Astrocyte of the spinal cord (primary cell): ENCODE results near the gene SUMO2.

Experiments
- DNase-seq: peaks from one replicate; pipeline ENCODE4 v3.0.0; 2011; ENCODE audit warnings: low read depth, low spot score
- H3K4me3 ChIP-seq: 2 replicates; pipeline ENCODE4 v1.5.1; 2011; ENCODE audit warnings: low read depth, mild to moderate bottlenecking, low read length, moderate library complexity
- in situ Hi-C: cut with HindIII; loops from 2 replicates; pipeline ENCODE4 v1.10.0; 2017; ENCODE audit warnings: low sequenced_read_pairs
- TF ChIP-seq, protein P1 (sequence below): IDR thresholded peaks from 2 replicates; pipeline ENCODE4 v1.5.1; 2012; ENCODE audit warnings: low read depth, mild to moderate bottlenecking, low read length, inconsistent platforms

The SUMO2 gene

DNA sequence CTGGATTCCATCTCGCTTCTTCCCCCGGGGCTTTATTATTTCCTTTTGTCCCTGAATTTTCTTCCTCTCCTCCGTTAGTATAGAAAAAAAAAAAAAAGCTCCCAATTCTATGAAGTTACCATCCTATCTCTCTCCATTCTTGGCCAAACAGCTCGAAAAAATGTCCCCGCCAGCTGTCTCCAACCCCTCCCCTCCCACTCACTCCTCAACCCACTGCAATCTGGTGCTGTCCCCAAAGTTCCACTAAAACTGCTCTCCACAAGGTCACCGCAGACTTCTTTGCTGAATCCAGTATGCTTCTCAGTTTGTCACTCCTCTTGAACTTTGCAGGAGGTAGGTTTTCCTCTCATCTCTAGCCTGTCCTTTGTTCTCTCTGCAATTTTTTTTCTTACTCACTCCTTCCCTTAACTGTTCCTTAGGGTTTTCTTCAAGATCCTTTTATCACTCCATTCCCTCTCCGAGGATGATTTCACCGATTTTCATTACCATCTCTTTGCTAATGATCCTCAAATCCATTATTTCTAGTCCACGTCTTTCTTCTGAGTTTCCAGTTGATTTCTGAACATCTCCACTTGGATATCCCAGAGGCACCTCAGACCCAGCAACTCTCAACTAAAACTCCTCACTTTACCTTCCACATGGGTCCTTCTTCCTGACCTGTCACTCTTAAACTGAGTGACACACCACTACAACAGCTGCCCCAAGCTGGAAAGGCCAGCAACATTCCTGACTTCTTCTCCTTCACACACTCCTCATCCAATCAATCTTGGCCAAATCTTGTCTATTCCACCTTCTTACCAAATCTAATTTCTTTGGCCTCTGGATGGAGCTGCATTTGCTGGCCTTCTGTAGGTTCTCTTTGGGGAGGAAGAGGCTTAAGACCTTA is 1.5 kb upstream of the SUMO2 start:
- in situ Hi-C loops, result no loop called here
- DNase-seq, result no peak
- no peak overlapping the region for H3K4me3 ChIP-seq
- TF ChIP-seq, protein P1, sequence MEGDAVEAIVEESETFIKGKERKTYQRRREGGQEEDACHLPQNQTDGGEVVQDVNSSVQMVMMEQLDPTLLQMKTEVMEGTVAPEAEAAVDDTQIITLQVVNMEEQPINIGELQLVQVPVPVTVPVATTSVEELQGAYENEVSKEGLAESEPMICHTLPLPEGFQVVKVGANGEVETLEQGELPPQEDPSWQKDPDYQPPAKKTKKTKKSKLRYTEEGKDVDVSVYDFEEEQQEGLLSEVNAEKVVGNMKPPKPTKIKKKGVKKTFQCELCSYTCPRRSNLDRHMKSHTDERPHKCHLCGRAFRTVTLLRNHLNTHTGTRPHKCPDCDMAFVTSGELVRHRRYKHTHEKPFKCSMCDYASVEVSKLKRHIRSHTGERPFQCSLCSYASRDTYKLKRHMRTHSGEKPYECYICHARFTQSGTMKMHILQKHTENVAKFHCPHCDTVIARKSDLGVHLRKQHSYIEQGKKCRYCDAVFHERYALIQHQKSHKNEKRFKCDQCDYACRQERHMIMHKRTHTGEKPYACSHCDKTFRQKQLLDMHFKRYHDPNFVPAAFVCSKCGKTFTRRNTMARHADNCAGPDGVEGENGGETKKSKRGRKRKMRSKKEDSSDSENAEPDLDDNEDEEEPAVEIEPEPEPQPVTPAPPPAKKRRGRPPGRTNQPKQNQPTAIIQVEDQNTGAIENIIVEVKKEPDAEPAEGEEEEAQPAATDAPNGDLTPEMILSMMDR, result no peak

DNA sequence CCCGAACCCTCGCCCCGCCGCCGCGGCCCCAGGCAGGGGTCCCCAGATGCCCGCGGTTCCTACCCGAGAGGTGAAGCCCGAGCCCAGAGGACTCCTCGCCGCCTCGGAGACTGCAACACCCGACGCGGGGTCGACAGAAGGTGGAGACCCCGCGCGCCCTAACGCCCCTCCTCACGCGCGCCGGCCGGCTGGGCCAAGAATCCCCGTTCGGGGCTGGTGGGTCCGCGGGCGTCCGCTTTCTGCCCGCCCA is 515 bp downstream of the SUMO2 start:
- DNase-seq, result no peak
- in situ Hi-C loops, result no loop called here
- TF ChIP-seq, protein P1, result no peak
- H3K4me3 ChIP-seq, result peak overlapping the region; percentile 98

DNA sequence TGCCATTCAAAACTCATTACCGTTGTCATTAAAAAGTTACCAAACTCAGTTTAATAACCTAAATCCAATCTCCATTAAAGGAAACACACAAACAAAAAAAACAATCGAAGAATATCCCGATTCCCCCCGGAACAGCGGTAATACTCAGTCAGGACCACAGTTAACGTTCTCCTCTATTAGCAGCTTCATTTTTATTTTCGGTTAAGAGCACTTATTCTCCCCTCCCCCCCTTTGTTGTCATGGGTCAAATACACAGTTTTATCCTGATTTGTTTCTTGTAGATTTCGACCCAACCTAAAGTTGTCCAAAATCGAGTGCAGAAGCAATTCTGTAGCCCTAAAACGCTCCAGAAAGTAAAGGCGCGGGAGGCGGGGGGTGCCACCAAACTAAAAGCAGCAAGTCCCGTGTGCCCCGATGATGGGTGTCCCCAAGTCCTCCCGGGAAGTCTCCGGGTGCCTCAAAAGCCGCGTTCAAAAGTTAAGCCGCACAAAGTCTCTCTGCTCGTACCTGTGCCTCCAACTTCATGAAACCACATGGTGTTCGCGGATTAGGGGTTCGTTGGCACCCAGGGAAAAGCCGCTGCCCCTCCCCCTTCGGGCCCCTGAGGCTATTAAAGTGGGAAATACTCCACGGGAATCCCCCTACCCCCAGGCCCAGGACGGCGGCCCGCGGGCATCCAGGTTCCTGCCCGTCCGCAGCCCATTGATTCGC is 996 bp downstream of the SUMO2 start:
- DNase-seq, result no peak
- in situ Hi-C loops, result no loop called here
- TF ChIP-seq, protein P1, result no peak
- peak overlapping the region; percentile 98 for H3K4me3 ChIP-seq

DNA sequence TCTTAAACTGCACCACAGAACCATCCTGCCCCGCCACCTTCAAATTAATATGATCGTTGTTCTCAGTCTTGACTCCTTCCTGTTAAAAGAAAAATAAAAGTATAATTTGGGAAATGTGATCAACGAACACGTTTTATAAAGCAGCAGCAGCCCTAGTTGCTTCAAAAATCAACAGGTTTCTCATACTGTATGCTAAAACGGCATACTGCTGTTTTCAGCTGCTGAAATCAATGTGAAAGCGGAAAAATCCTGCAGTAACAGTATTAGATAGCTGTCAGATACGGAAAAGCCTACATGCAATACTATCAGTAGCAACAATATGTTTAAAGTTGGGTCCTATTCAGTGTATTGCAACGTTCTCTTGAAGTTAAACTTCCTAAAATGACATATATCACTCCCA is 1.6 kb downstream of the SUMO2 start:
- TF ChIP-seq, protein P1, result no peak
- in situ Hi-C loops, result no loop called here
- no peak for DNase-seq
- peak overlapping the region; percentile 98 for H3K4me3 ChIP-seq

DNA sequence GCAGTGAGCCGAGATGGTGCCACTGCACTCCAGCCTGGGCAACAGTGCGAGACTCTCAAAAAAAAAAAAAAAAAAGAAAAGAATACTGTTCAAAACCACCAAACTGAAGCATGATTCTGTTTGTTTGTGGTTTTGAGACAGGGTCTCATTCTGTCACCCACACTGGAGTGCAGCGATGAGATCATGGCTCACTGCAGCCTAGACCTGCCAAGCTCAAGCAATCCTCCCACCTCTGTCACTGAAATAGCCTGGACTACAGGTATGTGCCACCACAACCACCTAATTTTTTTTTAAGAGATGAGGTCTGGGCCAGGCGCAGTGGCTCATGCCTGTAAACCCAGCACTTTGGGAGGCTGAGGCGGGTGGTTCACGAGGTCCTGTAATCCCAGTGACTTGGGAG is 4.3 kb downstream of the SUMO2 start:
- TF ChIP-seq, protein P1, result no peak
- H3K4me3 ChIP-seq, result no peak overlapping the region
- no peak for DNase-seq
- in situ Hi-C loops, result no loop called here

DNA sequence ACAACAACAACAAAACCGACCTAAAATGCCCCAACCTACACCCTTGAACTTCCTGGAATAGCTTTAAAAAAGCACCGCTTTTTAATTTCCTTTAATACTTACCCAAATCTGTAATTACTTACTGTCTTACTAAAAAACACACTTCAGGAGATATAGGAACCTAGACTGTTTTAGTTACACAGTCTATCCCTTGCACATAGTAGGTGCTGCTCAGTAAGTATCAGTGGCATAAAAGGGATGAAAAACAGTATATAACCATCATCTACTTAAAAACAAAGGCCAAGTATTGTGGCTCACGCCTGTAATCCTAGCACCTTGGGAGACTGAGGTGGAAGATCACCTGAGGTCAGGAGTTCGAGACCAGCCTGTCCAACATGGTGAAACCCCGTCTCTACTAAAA is 6.1 kb downstream of the SUMO2 start:
- DNase-seq, result no peak
- no peak overlapping the region for H3K4me3 ChIP-seq
- in situ Hi-C loops, result no loop called here
- TF ChIP-seq, protein P1, result no peak
